GM19238 (cell line): ENCODE results near the gene RIMBP2.

ENCODE experiments used
- DNase-seq: peaks from one replicate; pipeline ENCODE4 v3.0.0; 2011; ENCODE audit warnings: low spot score; ENCODE audit not compliant: insufficient read length

The RIMBP2 gene

GRCh38 chr12:130572553-130572952 lies 143.5 kb downstream of the RIMBP2 start:
- DNase-seq = no peak

GRCh38 chr12:130571734-130572133 lies 144.4 kb downstream of the RIMBP2 start:
- DNase-seq = no peak

GRCh38 chr12:130571089-130571488 lies 145.0 kb downstream of the RIMBP2 start:
- DNase-seq = no peak

- DNase-seq = no peak
These were observed 146.6 kb downstream of the RIMBP2 start for GRCh38 chr12:130569521-130569920.

GRCh38 chr12:130568501-130568900 lies 147.6 kb downstream of the RIMBP2 start:
- no peak for DNase-seq

GRCh38 chr12:130568041-130568440 lies 148.1 kb downstream of the RIMBP2 start:
- DNase-seq = no peak

GRCh38 chr12:130566446-130567155 lies 149.5 kb downstream of the RIMBP2 start:
- no peak for DNase-seq

- no peak for DNase-seq
These were observed 150.9 kb downstream of the RIMBP2 start for GRCh38 chr12:130565189-130565588.

GRCh38 chr12:130563323-130563722 lies 152.8 kb downstream of the RIMBP2 start:
- no peak for DNase-seq

GRCh38 chr12:130562716-130563115 lies 153.4 kb downstream of the RIMBP2 start:
- no peak for DNase-seq

GRCh38 chr12:130560321-130560720 lies 155.8 kb downstream of the RIMBP2 start:
- DNase-seq = no peak

GRCh38 chr12:130559806-130560205 lies 156.3 kb downstream of the RIMBP2 start:
- DNase-seq = no peak

GRCh38 chr12:130557886-130558765 lies 158.0 kb downstream of the RIMBP2 start:
- DNase-seq = no peak

GRCh38 chr12:130557201-130557600 lies 158.9 kb downstream of the RIMBP2 start:
- DNase-seq = no peak

- no peak for DNase-seq
These were observed 159.5 kb downstream of the RIMBP2 start for GRCh38 chr12:130556486-130557055.

- no peak for DNase-seq
These were observed 160.2 kb downstream of the RIMBP2 start for GRCh38 chr12:130555628-130556485.

GRCh38 chr12:130555221-130555620 lies 160.9 kb downstream of the RIMBP2 start:
- no peak for DNase-seq

GRCh38 chr12:130552483-130552996 lies 163.6 kb downstream of the RIMBP2 start:
- no peak for DNase-seq

GRCh38 chr12:130549361-130549760 lies 166.7 kb downstream of the RIMBP2 start:
- no peak for DNase-seq

- no peak for DNase-seq
These were observed 168.5 kb downstream of the RIMBP2 start for GRCh38 chr12:130547480-130548155.
